Measurements from ENCODE around the gene LYST. TPM values are rescaled to one million over a fixed set of nuclear protein-coding genes. Genes with fewer than 3 reads are reported as not detected.
A peak's percentile ranks its signal among the peaks of the same experiment; 100 is the strongest.

Gene LYST
- total RNA-seq, 2 experiments from 2014 or later = 52.8 to 61.2 TPM

- H3K4me3 Mint-ChIP-seq = no peak overlapping the region
- H3K27ac Mint-ChIP-seq = no peak overlapping the region
- H3K27me3 Mint-ChIP-seq = no peaks in the 10 kb centered on the region
- peaks cover 22% of the 10 kb centered on the region for H3K36me3 Mint-ChIP-seq
- DNase-seq (no peak), ATAC-seq (ENCODE audit: low read depth) (no peak)
- H3K4me1 Mint-ChIP-seq = peaks cover 6% of the 10 kb centered on the region
- H3K9me3 Mint-ChIP-seq = no peaks in the 10 kb centered on the region
- POLR2A ChIA-PET = no interaction called here
Measured at GRCh38 chr1:235682216-235682615, 184.5 kb downstream of the LYST start.

GRCh38 chr1:235679644-235680043 is 187.1 kb downstream of the LYST start:
- Mint-ChIP-seq H3K4me3 (no peak overlapping the region), H3K9me3 (peaks cover 10% of the 10 kb centered on the region), H3K4me1 (peaks cover 6% of the 10 kb centered on the region), H3K27ac (no peak overlapping the region), H3K36me3 (peaks cover 39% of the 10 kb centered on the region), H3K27me3 (no peaks in the 10 kb centered on the region)
- DNase-seq (no peak), ATAC-seq (ENCODE audit: low read depth) (no peak)
- POLR2A ChIA-PET = no interaction called here

GRCh38 chr1:235679005-235679404 is 187.7 kb downstream of the LYST start:
- DNase-seq (no peak), ATAC-seq (ENCODE audit: low read depth) (no peak)
- H3K4me3 Mint-ChIP-seq = no peak overlapping the region
- no peaks in the 10 kb centered on the region for H3K27me3 Mint-ChIP-seq
- H3K4me1 Mint-ChIP-seq = peaks cover 6% of the 10 kb centered on the region
- peaks cover 42% of the 10 kb centered on the region for H3K36me3 Mint-ChIP-seq
- POLR2A ChIA-PET = interaction anchor here (0.6 kb wide), 1 partner anchor 449 kb away, joined by 3 read pairs; no protein-coding TSS in a partner anchor
- no peak overlapping the region for H3K27ac Mint-ChIP-seq
- peaks cover 10% of the 10 kb centered on the region for H3K9me3 Mint-ChIP-seq

GRCh38 chr1:235675152-235675890 is 191.4 kb downstream of the LYST start:
- Mint-ChIP-seq H3K27ac (peak overlapping the region; percentile 17), H3K27me3 (no peaks in the 10 kb centered on the region), H3K4me1 (no peaks in the 10 kb centered on the region), H3K9me3 (peaks cover 36% of the 10 kb centered on the region), H3K36me3 (peaks cover 69% of the 10 kb centered on the region), H3K4me3 (no peak overlapping the region)
- POLR2A ChIA-PET = no interaction called here
- no peak for DNase-seq
- peak; percentile 39 for ATAC-seq (ENCODE audit: low read depth)

- Mint-ChIP-seq H3K27ac (no peak overlapping the region), H3K9me3 (peaks cover 42% of the 10 kb centered on the region)
- no peak for ATAC-seq (ENCODE audit: low read depth)
Measured at GRCh38 chr1:235673981-235674380, 192.7 kb downstream of the LYST start.

GRCh38 chr1:235671992-235672391 is 194.7 kb downstream of the LYST start:
- no peaks in the 10 kb centered on the region for H3K4me1 Mint-ChIP-seq
- POLR2A ChIA-PET = no interaction called here
- H3K27me3 Mint-ChIP-seq = no peaks in the 10 kb centered on the region
- H3K4me3 Mint-ChIP-seq = no peak overlapping the region
- ATAC-seq (ENCODE audit: low read depth) (no peak), DNase-seq (no peak)
- H3K36me3 Mint-ChIP-seq = peaks cover 87% of the 10 kb centered on the region
- no peak overlapping the region for H3K27ac Mint-ChIP-seq
- H3K9me3 Mint-ChIP-seq = peaks cover 44% of the 10 kb centered on the region

More at GRCh38 chr1:235673981-235674380, 192.7 kb downstream of the LYST start:
- no peaks in the 10 kb centered on the region for H3K4me1 Mint-ChIP-seq
- POLR2A ChIA-PET = no interaction called here
- H3K27me3 Mint-ChIP-seq = no peaks in the 10 kb centered on the region
- no peak overlapping the region for H3K4me3 Mint-ChIP-seq
- DNase-seq = no peak
- peaks cover 80% of the 10 kb centered on the region for H3K36me3 Mint-ChIP-seq

- Mint-ChIP-seq H3K27me3 (no peaks in the 10 kb centered on the region), H3K36me3 (peaks cover 71% of the 10 kb centered on the region), H3K4me3 (no peak overlapping the region), H3K4me1 (no peaks in the 10 kb centered on the region), H3K9me3 (peaks cover 38% of the 10 kb centered on the region), H3K27ac (no peak overlapping the region)
- ATAC-seq (ENCODE audit: low read depth) (no peak), DNase-seq (no peak)
- POLR2A ChIA-PET = no interaction called here
Measured at GRCh38 chr1:235670157-235670776, 196.4 kb downstream of the LYST start.

GRCh38 chr1:235669277-235669676 is 197.4 kb downstream of the LYST start:
- no peaks in the 10 kb centered on the region for H3K27me3 Mint-ChIP-seq
- POLR2A ChIA-PET = no interaction called here
- ATAC-seq (ENCODE audit: low read depth) (no peak), DNase-seq (no peak)
- peaks cover 63% of the 10 kb centered on the region for H3K36me3 Mint-ChIP-seq
- H3K27ac Mint-ChIP-seq = no peak overlapping the region
- H3K4me1 Mint-ChIP-seq = no peaks in the 10 kb centered on the region
- peaks cover 34% of the 10 kb centered on the region for H3K9me3 Mint-ChIP-seq
- no peak overlapping the region for H3K4me3 Mint-ChIP-seq

- H3K36me3 Mint-ChIP-seq = peaks cover 20% of the 10 kb centered on the region
- H3K27me3 Mint-ChIP-seq = no peaks in the 10 kb centered on the region
Measured at GRCh38 chr1:235663628-235664027, 203.1 kb downstream of the LYST start.

GRCh38 chr1:235661568-235661967 is 205.1 kb downstream of the LYST start:
- Mint-ChIP-seq H3K4me3 (no peak overlapping the region), H3K4me1 (no peaks in the 10 kb centered on the region), H3K27me3 (no peaks in the 10 kb centered on the region), H3K27ac (no peak overlapping the region), H3K9me3 (no peaks in the 10 kb centered on the region), H3K36me3 (peaks cover 17% of the 10 kb centered on the region)
- ATAC-seq (ENCODE audit: low read depth) (no peak), DNase-seq (no peak)
- POLR2A ChIA-PET = no interaction called here

More at GRCh38 chr1:235663628-235664027, 203.1 kb downstream of the LYST start:
- H3K4me3 Mint-ChIP-seq = no peak overlapping the region
- DNase-seq (no peak), ATAC-seq (ENCODE audit: low read depth) (no peak)
- POLR2A ChIA-PET = no interaction called here
- H3K4me1 Mint-ChIP-seq = no peaks in the 10 kb centered on the region
- H3K9me3 Mint-ChIP-seq = peaks cover under 1% of the 10 kb centered on the region
- no peak overlapping the region for H3K27ac Mint-ChIP-seq

GRCh38 chr1:235659186-235659771 is 207.4 kb downstream of the LYST start:
- ATAC-seq (ENCODE audit: low read depth) = no peak
- Mint-ChIP-seq H3K27ac (no peak overlapping the region), H3K4me1 (no peaks in the 10 kb centered on the region), H3K4me3 (no peak overlapping the region), H3K27me3 (peaks cover 4% of the 10 kb centered on the region), H3K9me3 (no peaks in the 10 kb centered on the region), H3K36me3 (peaks cover 13% of the 10 kb centered on the region)
- POLR2A ChIA-PET = no interaction called here
- no peak for DNase-seq

GRCh38 chr1:235657747-235658526 is 208.8 kb downstream of the LYST start:
- H3K27me3 Mint-ChIP-seq = peaks cover 13% of the 10 kb centered on the region
- no peaks in the 10 kb centered on the region for H3K4me1 Mint-ChIP-seq
- H3K27ac Mint-ChIP-seq = no peak overlapping the region
- POLR2A ChIA-PET = no interaction called here
- H3K9me3 Mint-ChIP-seq = no peaks in the 10 kb centered on the region
- no peak overlapping the region for H3K4me3 Mint-ChIP-seq
- ATAC-seq (ENCODE audit: low read depth) (no peak), DNase-seq (no peak)
- H3K36me3 Mint-ChIP-seq = peaks cover 9% of the 10 kb centered on the region

GRCh38 chr1:235657269-235657668 is 209.4 kb downstream of the LYST start:
- DNase-seq = no peak
- no peaks in the 10 kb centered on the region for H3K4me1 Mint-ChIP-seq
- H3K4me3 Mint-ChIP-seq = no peak overlapping the region
- peaks cover 20% of the 10 kb centered on the region for H3K27me3 Mint-ChIP-seq
- no peak for ATAC-seq (ENCODE audit: low read depth)
- H3K9me3 Mint-ChIP-seq = no peaks in the 10 kb centered on the region
- H3K27ac Mint-ChIP-seq = no peak overlapping the region
- POLR2A ChIA-PET = no interaction called here
- peaks cover 6% of the 10 kb centered on the region for H3K36me3 Mint-ChIP-seq
